PFSK-1 (cell line): ENCODE data around the gene IGSF9B.

Experiments
- SIN3A ChIP-seq: IDR thresholded peaks from 2 replicates; pipeline ENCODE4 v1.6.1; 2012; ENCODE audit warnings: mild to moderate bottlenecking, low read length, moderate library complexity, borderline replicate concordance; ENCODE audit not compliant: insufficient read depth
- TAF1 ChIP-seq: IDR thresholded peaks from 2 replicates; pipeline ENCODE4 v1.6.1; 2012; ENCODE audit warnings: low read length, control low read depth, borderline replicate concordance; ENCODE audit not compliant: insufficient read depth

- TF ChIP-seq SIN3A (no peak), TAF1 (no peak)
These were observed 58.0 kb downstream of the IGSF9B start for GRCh38 chr11:133898770-133899115.
